PC-9 (cell line): ENCODE results near the gene ITPRIP. TPM values are rescaled to one million over a fixed set of nuclear protein-coding genes. Genes with fewer than 3 reads are reported as not detected.

Experiments
- BruUV-seq: library from RNA; stranded (reverse); fragments of 400-500 nt; replicated peaks from 2 replicates; lab custom pipeline; 2021; lab: Mats Ljungman, UMichigan
- CTCF ChIA-PET: fragments of 300-600 bp; sonication (Branson Sonifier 250); formaldehyde crosslinking; loops from one replicate; lab custom pipeline; 2022; ENCODE audit warnings: antibody characterized with exemption; lab: Charles Lee
- POLR2A ChIA-PET: fragments of 300-600 bp; sonication (Branson Sonifier 250); formaldehyde crosslinking; loops from one replicate; lab custom pipeline; 2022; ENCODE audit warnings: antibody characterized with exemption; ENCODE audit not compliant: unreplicated experiment; lab: Charles Lee
- DNase-seq, 2 experiments: peaks; one replicate each; pipeline versions ENCODE4 v3.0.0 to v3.0.0-alpha.2; 2015 to 2022; ENCODE audit warnings: mixed read lengths in 1 of 2
- H2AFZ ChIP-seq: fragments of 200-600 bp; sonication (generic); 2 replicates; pipeline ENCODE4 v1.8.1; 2017; ENCODE audit warnings: antibody characterized with exemption
- H3F3A ChIP-seq: fragments of 200-600 bp; sonication (generic); 2 replicates; pipeline ENCODE4 v1.8.1; 2017; ENCODE audit warnings: antibody characterized with exemption, mild to moderate bottlenecking, low read depth; ENCODE audit not compliant: insufficient read depth
- H3K27ac ChIP-seq: fragments of 200-600 bp; sonication (generic); 2 replicates; pipeline ENCODE4 v1.6.1; 2016; ENCODE audit warnings: mixed run types
- H3K27me3 ChIP-seq: fragments of 200-600 bp; sonication (generic); 2 replicates; pipeline ENCODE4 v1.6.1; 2016; ENCODE audit warnings: low read depth, mixed run types; ENCODE audit not compliant: insufficient read depth
- H3K36me3 ChIP-seq: fragments of 200-600 bp; sonication (generic); 2 replicates; pipeline ENCODE4 v1.6.1; 2016; ENCODE audit warnings: low read depth, mixed run types
- H3K4me1 ChIP-seq: fragments of 200-600 bp; sonication (generic); replicated peaks from 2 replicates; pipeline ENCODE4 v1.6.1; 2016; ENCODE audit warnings: mixed run types; ENCODE audit not compliant: insufficient read depth
- H3K4me2 ChIP-seq: fragments of 200-600 bp; sonication (generic); 2 replicates; pipeline ENCODE4 v1.6.1; 2017; ENCODE audit warnings: mixed run types
- H3K4me3 ChIP-seq: fragments of 200-600 bp; sonication (generic); 2 replicates; pipeline ENCODE4 v1.6.1; 2016; ENCODE audit warnings: mixed run types
- H3K79me2 ChIP-seq: fragments of 200-600 bp; sonication (generic); 2 replicates; pipeline ENCODE4 v1.6.1; 2017; ENCODE audit warnings: low read depth, mixed run types
- H3K9me2 ChIP-seq: fragments of 200-600 bp; sonication (generic); 2 replicates; pipeline ENCODE4 v1.8.1; 2017; ENCODE audit warnings: mild to moderate bottlenecking; ENCODE audit not compliant: insufficient read depth
- H3K9me3 ChIP-seq: fragments of 200-600 bp; sonication (generic); 2 replicates; pipeline ENCODE4 v1.8.1; 2016; ENCODE audit warnings: low read depth; ENCODE audit not compliant: insufficient read depth
- H4K20me1 ChIP-seq: fragments of 200-600 bp; sonication (generic); 2 replicates; pipeline ENCODE4 v1.8.1; 2017; ENCODE audit not compliant: insufficient read depth
- EZH2 ChIP-seq: fragments of 200-600 bp; sonication (generic); IDR thresholded peaks from 2 replicates; pipeline ENCODE4 v1.8.0; 2017; ENCODE audit warnings: antibody characterized with exemption, low read depth
- intact Hi-C: fragments of 100-400 bp; cut with micrococcal nuclease; formaldehyde crosslinking; loops from one replicate; pipeline ENCODE4 v1.10.0; 2022; ENCODE audit not compliant: unreplicated experiment
- total RNA-seq: library from RNA; stranded (reverse); gene quantifications from 2 replicates; pipeline ENCODE4 v1.2.3, GENCODE V29; 2021
- TF ChIP-seq, protein P1 (sequence below): fragments of 200-600 bp; sonication (generic); conservative IDR thresholded peaks from 2 replicates; pipeline ENCODE4 v1.6.1; 2017; ENCODE audit warnings: mixed run types, antibody characterized with exemption, mild to moderate bottlenecking, moderate library complexity

Gene ITPRIP
- total RNA-seq, 1 experiment from 2014 or later = 6.7 TPM

- no TSS peak for BruUV-seq
These were observed 58.6 kb downstream of the ITPRIP start for GRCh38 chr10:104279550-104280259.

DNA sequence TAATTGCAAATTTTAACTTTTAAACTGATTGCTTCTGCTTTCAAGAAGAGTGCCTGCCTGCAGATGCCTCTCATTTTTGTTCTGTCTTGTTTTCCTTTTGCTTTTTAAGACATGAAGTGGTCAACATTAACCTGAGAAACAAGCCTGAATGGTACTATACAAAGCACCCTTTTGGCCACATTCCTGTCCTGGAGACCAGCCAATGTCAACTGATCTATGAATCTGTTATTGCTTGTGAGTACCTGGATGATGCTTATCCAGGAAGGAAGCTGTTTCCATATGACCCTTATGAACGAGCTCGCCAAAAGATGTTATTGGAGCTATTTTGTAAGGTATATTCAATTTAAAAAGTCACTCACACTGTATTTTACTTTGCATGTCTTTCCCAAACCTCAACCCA, 60.5 kb downstream of the ITPRIP start:
- ChIA-PET CTCF (no interaction called here), POLR2A (no interaction called here)
- intact Hi-C loops = no loop called here
- no peak for TF ChIP-seq EZH2
- TF ChIP-seq, protein P1, sequence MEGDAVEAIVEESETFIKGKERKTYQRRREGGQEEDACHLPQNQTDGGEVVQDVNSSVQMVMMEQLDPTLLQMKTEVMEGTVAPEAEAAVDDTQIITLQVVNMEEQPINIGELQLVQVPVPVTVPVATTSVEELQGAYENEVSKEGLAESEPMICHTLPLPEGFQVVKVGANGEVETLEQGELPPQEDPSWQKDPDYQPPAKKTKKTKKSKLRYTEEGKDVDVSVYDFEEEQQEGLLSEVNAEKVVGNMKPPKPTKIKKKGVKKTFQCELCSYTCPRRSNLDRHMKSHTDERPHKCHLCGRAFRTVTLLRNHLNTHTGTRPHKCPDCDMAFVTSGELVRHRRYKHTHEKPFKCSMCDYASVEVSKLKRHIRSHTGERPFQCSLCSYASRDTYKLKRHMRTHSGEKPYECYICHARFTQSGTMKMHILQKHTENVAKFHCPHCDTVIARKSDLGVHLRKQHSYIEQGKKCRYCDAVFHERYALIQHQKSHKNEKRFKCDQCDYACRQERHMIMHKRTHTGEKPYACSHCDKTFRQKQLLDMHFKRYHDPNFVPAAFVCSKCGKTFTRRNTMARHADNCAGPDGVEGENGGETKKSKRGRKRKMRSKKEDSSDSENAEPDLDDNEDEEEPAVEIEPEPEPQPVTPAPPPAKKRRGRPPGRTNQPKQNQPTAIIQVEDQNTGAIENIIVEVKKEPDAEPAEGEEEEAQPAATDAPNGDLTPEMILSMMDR = no peak
- DNase-seq = no peak
- H3K9me2 ChIP-seq = no peaks in the 10 kb centered on the region
- H3F3A ChIP-seq = no peaks in the 10 kb centered on the region
- H3K79me2 ChIP-seq = no peaks in the 10 kb centered on the region
- H3K4me2 ChIP-seq = no peak overlapping the region
- no TSS peak for BruUV-seq
- no peaks in the 10 kb centered on the region for H4K20me1 ChIP-seq
- H3K36me3 ChIP-seq = no peaks in the 10 kb centered on the region
- peaks cover 7% of the 10 kb centered on the region; the same call in 1 of the 2 replicates for H3K4me1 ChIP-seq
- no peaks in the 10 kb centered on the region for H3K9me3 ChIP-seq
- H3K27ac ChIP-seq = no peak overlapping the region
- H2AFZ ChIP-seq = no peak overlapping the region
- H3K27me3 ChIP-seq = no peaks in the 10 kb centered on the region
- no peak overlapping the region for H3K4me3 ChIP-seq

More at GRCh38 chr10:104279550-104280259, 58.6 kb downstream of the ITPRIP start:
- Histone ChIP-seq H3F3A (no peaks in the 10 kb centered on the region), H3K79me2 (no peaks in the 10 kb centered on the region), H3K27me3 (no peaks in the 10 kb centered on the region), H3K9me2 (no peaks in the 10 kb centered on the region), H3K4me2 (no peak overlapping the region), H3K4me1 (peaks cover under 1% of the 10 kb centered on the region; the same call in 1 of the 2 replicates), H3K27ac (no peak overlapping the region), H3K36me3 (no peaks in the 10 kb centered on the region), H3K9me3 (no peaks in the 10 kb centered on the region), H3K4me3 (no peak overlapping the region), H4K20me1 (no peaks in the 10 kb centered on the region), H2AFZ (no peak overlapping the region)
- ChIA-PET CTCF (no interaction called here), POLR2A (no interaction called here)
- no peak for TF ChIP-seq EZH2
- TF ChIP-seq, protein P1 = no peak
- intact Hi-C loops = no loop called here
- no peak for DNase-seq

- CTCF ChIA-PET = interaction anchor here (0.6 kb wide), 1 partner anchor 667 kb away, joined by 3 read pairs; no protein-coding TSS in a partner anchor
- Histone ChIP-seq H3K27me3 (no peaks in the 10 kb centered on the region), H4K20me1 (no peaks in the 10 kb centered on the region), H3K9me2 (no peaks in the 10 kb centered on the region), H3K27ac (no peak overlapping the region), H3K4me3 (no peak overlapping the region), H3K79me2 (no peaks in the 10 kb centered on the region), H3K36me3 (no peaks in the 10 kb centered on the region), H2AFZ (no peak overlapping the region), H3K4me1 (peaks cover 7% of the 10 kb centered on the region; the same call in 1 of the 2 replicates), H3K9me3 (no peaks in the 10 kb centered on the region), H3F3A (no peaks in the 10 kb centered on the region), H3K4me2 (0 out of 2 replicates have a peak overlapping the region, but pooled peaks have one; percentile 84)
- TF ChIP-seq EZH2 = no peak
- TF ChIP-seq, protein P1 = no peak
- BruUV-seq = no TSS peak
- DNase-seq = no peak
- POLR2A ChIA-PET = interaction anchor here (1.1 kb wide), 1 partner anchor 21 kb away, joined by 3 read pairs; the partner anchor contains the start of gene GSTO1
- intact Hi-C loops = no loop called here
These were observed 62.1 kb downstream of the ITPRIP start for GRCh38 chr10:104276192-104276591.
